Measurements from ENCODE around the gene CNNM2. TPM values are rescaled to one million over a fixed set of nuclear protein-coding genes. Genes with fewer than 3 reads are reported as not detected.
A peak's percentile ranks its signal among the peaks of the same experiment; 100 is the strongest.
"Not testable (repeated sequence)": the region's sequence is repeated elsewhere in the genome, so short reads cannot be mapped to it uniquely, and the experiment has no call there.

Gene CNNM2
- total RNA-seq, 2 experiments from 2014 or later: 3.9 to 4.3 TPM

- H3K27ac Mint-ChIP-seq: peak overlapping the region; percentile 33
- no peaks in the 10 kb centered on the region for H3K27me3 Mint-ChIP-seq (ENCODE audit: low read depth)
- intact Hi-C loops (cut with micrococcal nuclease): loop anchor here (1.0 kb wide), 1 partner anchor 136 kb away; the partner anchor contains the start of gene CNNM2
- H3K4me3 Mint-ChIP-seq: peak overlapping the region; percentile 63
- DNase-seq: peak; percentile 66
- H3K9me3 Mint-ChIP-seq: no peaks in the 10 kb centered on the region
- no peaks in the 10 kb centered on the region for H3K36me3 Mint-ChIP-seq (ENCODE audit: low read depth)
- peaks cover 18% of the 10 kb centered on the region for H3K4me1 Mint-ChIP-seq (ENCODE audit: low read depth)
- CTCF ChIA-PET: interaction anchor here (0.6 to 2.4 kb wide), 12 partner anchors 12 to 219 kb away, joined by 3 to 23 read pairs (median 3); partner anchors contain the start of genes CNNM2, CYP17A1 and RPEL1
These were observed 135.8 kb downstream of the CNNM2 start for GRCh38 chr10:103053659-103054581.

- H3K36me3 Mint-ChIP-seq (ENCODE audit: low read depth): no peaks in the 10 kb centered on the region
- H3K4me1 Mint-ChIP-seq (ENCODE audit: low read depth): peaks cover 18% of the 10 kb centered on the region
- no peaks in the 10 kb centered on the region for H3K9me3 Mint-ChIP-seq
- CTCF ChIA-PET: interaction anchor here (0.7 to 2.4 kb wide), 9 partner anchors 11 to 219 kb away, joined by 3 to 23 read pairs (median 3); partner anchors contain the start of genes CNNM2 and RPEL1
- H3K27ac Mint-ChIP-seq: no peak overlapping the region
- H3K27me3 Mint-ChIP-seq (ENCODE audit: low read depth): no peaks in the 10 kb centered on the region
- H3K4me3 Mint-ChIP-seq: peak overlapping the region; percentile 63
- intact Hi-C loops (cut with micrococcal nuclease): loop anchor here (1.0 kb wide), 1 partner anchor 136 kb away; the partner anchor contains the start of gene CNNM2
- DNase-seq: no peak
These were observed 136.5 kb downstream of the CNNM2 start for GRCh38 chr10:103054621-103055020.

GRCh38 chr10:103055105-103055504, 137.0 kb downstream of the CNNM2 start:
- no peak overlapping the region for H3K4me3 Mint-ChIP-seq

GRCh38 chr10:103058034-103058433, 139.9 kb downstream of the CNNM2 start:
- peaks cover 18% of the 10 kb centered on the region for H3K4me1 Mint-ChIP-seq (ENCODE audit: low read depth)

More at GRCh38 chr10:103055105-103055504, 137.0 kb downstream of the CNNM2 start:
- no peaks in the 10 kb centered on the region for H3K9me3 Mint-ChIP-seq
- H3K36me3 Mint-ChIP-seq (ENCODE audit: low read depth): no peaks in the 10 kb centered on the region
- no peak for DNase-seq
- peaks cover 18% of the 10 kb centered on the region for H3K4me1 Mint-ChIP-seq (ENCODE audit: low read depth)
- intact Hi-C loops (cut with micrococcal nuclease): no loop called here
- H3K27me3 Mint-ChIP-seq (ENCODE audit: low read depth): no peaks in the 10 kb centered on the region
- CTCF ChIA-PET: interaction anchor here (0.9 to 2.4 kb wide), 5 partner anchors 13 to 220 kb away, joined by 3 to 23 read pairs (median 4); partner anchors contain the start of genes CNNM2 and RPEL1
- H3K27ac Mint-ChIP-seq: no peak overlapping the region

GRCh38 chr10:103060575-103060974, 142.5 kb downstream of the CNNM2 start:
- no peak overlapping the region for H3K27ac Mint-ChIP-seq
- CTCF ChIA-PET: interaction anchor here (0.9 to 1.2 kb wide), 2 partner anchors 144 to 381 kb away, joined by 3 read pairs; no protein-coding TSS in a partner anchor
- intact Hi-C loops (cut with micrococcal nuclease): loop anchor here (10.0 kb wide), 1 partner anchor 346 kb away; the partner anchor contains the start of genes ARL3 and SFXN2
- H3K36me3 Mint-ChIP-seq (ENCODE audit: low read depth): no peaks in the 10 kb centered on the region
- no peaks in the 10 kb centered on the region for H3K27me3 Mint-ChIP-seq (ENCODE audit: low read depth)
- H3K4me3 Mint-ChIP-seq: no peak overlapping the region
- DNase-seq: no peak
- H3K9me3 Mint-ChIP-seq: no peaks in the 10 kb centered on the region
- peaks cover 2% of the 10 kb centered on the region for H3K4me1 Mint-ChIP-seq (ENCODE audit: low read depth)

More at GRCh38 chr10:103058034-103058433, 139.9 kb downstream of the CNNM2 start:
- DNase-seq: no peak
- Mint-ChIP-seq H3K27ac (no peak overlapping the region), H3K4me3 (no peak overlapping the region), H3K9me3 (no peaks in the 10 kb centered on the region), H3K27me3 (ENCODE audit: low read depth) (no peaks in the 10 kb centered on the region), H3K36me3 (ENCODE audit: low read depth) (no peaks in the 10 kb centered on the region)
- intact Hi-C loops (cut with micrococcal nuclease): no loop called here
- CTCF ChIA-PET: interaction anchor here (1.2 to 1.6 kb wide), 2 partner anchors 11 to 140 kb away, joined by 3 to 10 read pairs; partner anchors contain the start of gene CNNM2

- Mint-ChIP-seq H3K9me3 (no peaks in the 10 kb centered on the region), H3K27ac (no peak overlapping the region), H3K4me3 (no peak overlapping the region), H3K4me1 (ENCODE audit: low read depth) (no peaks in the 10 kb centered on the region), H3K27me3 (ENCODE audit: low read depth) (no peaks in the 10 kb centered on the region), H3K36me3 (ENCODE audit: low read depth) (no peaks in the 10 kb centered on the region)
- CTCF ChIA-PET: interaction anchor here (0.8 to 1.1 kb wide), 2 partner anchors 146 kb away, joined by 3 to 5 read pairs; no protein-coding TSS in a partner anchor
- DNase-seq: no peak
- intact Hi-C loops (cut with micrococcal nuclease): loop anchor here (10.0 kb wide), 1 partner anchor 348 kb away; the partner anchor contains the start of genes ARL3 and SFXN2
These were observed 144.9 kb downstream of the CNNM2 start for GRCh38 chr10:103062854-103063590.

- H3K4me3 Mint-ChIP-seq: no peak overlapping the region
- peaks cover 6% of the 10 kb centered on the region for H3K4me1 Mint-ChIP-seq (ENCODE audit: low read depth)
- no peak for DNase-seq
- intact Hi-C loops (cut with micrococcal nuclease): loop anchor here (10.0 kb wide), 1 partner anchor 350 kb away; the partner anchor contains the start of genes ARL3 and SFXN2
- CTCF ChIA-PET: interaction anchor here (0.5 to 1.9 kb wide), 2 partner anchors 10 to 293 kb away, joined by 4 to 6 read pairs; no protein-coding TSS in a partner anchor
- H3K27ac Mint-ChIP-seq: no peak overlapping the region
- H3K9me3 Mint-ChIP-seq: no peaks in the 10 kb centered on the region
- H3K36me3 Mint-ChIP-seq (ENCODE audit: low read depth): no peaks in the 10 kb centered on the region
- no peaks in the 10 kb centered on the region for H3K27me3 Mint-ChIP-seq (ENCODE audit: low read depth)
These were observed 146.9 kb downstream of the CNNM2 start for GRCh38 chr10:103064956-103065355.

GRCh38 chr10:103066141-103067098, 148.3 kb downstream of the CNNM2 start:
- H3K4me3 Mint-ChIP-seq: no peak overlapping the region
- intact Hi-C loops (cut with micrococcal nuclease): loop anchor here (10.0 kb wide), 1 partner anchor 352 kb away; the partner anchor contains the start of genes ARL3 and SFXN2
- peaks cover 17% of the 10 kb centered on the region for H3K4me1 Mint-ChIP-seq (ENCODE audit: low read depth)
- no peaks in the 10 kb centered on the region for H3K9me3 Mint-ChIP-seq
- no peaks in the 10 kb centered on the region for H3K27me3 Mint-ChIP-seq (ENCODE audit: low read depth)
- no peaks in the 10 kb centered on the region for H3K36me3 Mint-ChIP-seq (ENCODE audit: low read depth)
- no peak for DNase-seq
- CTCF ChIA-PET: interaction anchor here (0.7 to 8.0 kb wide), 4 partner anchors 12 to 178 kb away, joined by 3 to 98 read pairs (median 3); partner anchors contain the start of gene CNNM2
- H3K27ac Mint-ChIP-seq: no peak overlapping the region

GRCh38 chr10:103067099-103067477, 149.0 kb downstream of the CNNM2 start:
- H3K4me3 Mint-ChIP-seq; H3K27ac Mint-ChIP-seq; DNase-seq; H3K9me3 Mint-ChIP-seq; H3K36me3 Mint-ChIP-seq (ENCODE audit: low read depth); H3K27me3 Mint-ChIP-seq (ENCODE audit: low read depth): not testable (repeated sequence)
- intact Hi-C loops (cut with micrococcal nuclease): loop anchor here (10.0 kb wide), 1 partner anchor 352 kb away; the partner anchor contains the start of genes ARL3 and SFXN2
- CTCF ChIA-PET: interaction anchor here (0.7 to 8.0 kb wide), 4 partner anchors 12 to 178 kb away, joined by 3 to 98 read pairs (median 5); partner anchors contain the start of gene CNNM2
- H3K4me1 Mint-ChIP-seq (ENCODE audit: low read depth): peaks cover 17% of the 10 kb centered on the region

- Mint-ChIP-seq H3K27ac (no peak overlapping the region), H3K4me3 (no peak overlapping the region), H3K4me1 (ENCODE audit: low read depth) (peaks cover 17% of the 10 kb centered on the region), H3K36me3 (ENCODE audit: low read depth) (no peaks in the 10 kb centered on the region), H3K9me3 (no peaks in the 10 kb centered on the region), H3K27me3 (ENCODE audit: low read depth) (no peaks in the 10 kb centered on the region)
- DNase-seq: no peak
- CTCF ChIA-PET: interaction anchor here (1.7 to 8.0 kb wide), 2 partner anchors 13 to 151 kb away, joined by 7 to 98 read pairs; partner anchors contain the start of gene CNNM2
- intact Hi-C loops (cut with micrococcal nuclease): loop anchor here (10.0 kb wide), 1 partner anchor 353 kb away; the partner anchor contains the start of genes ARL3 and SFXN2
These were observed 149.4 kb downstream of the CNNM2 start for GRCh38 chr10:103067484-103067883.

All from activated naive CD4-positive, alpha-beta T cell treated with anti-CD3 and anti-CD28 coated beads for 36 hours (primary cell).